ENCODE measurements around the gene CD46.
"Not testable (repeated sequence)": the region's sequence is repeated elsewhere in the genome, so short reads cannot be mapped to it uniquely, and the experiment has no call there.

GRCh38 chr1:207708004-207708403, 43.9 kb upstream of the CD46 start:
- not testable (repeated sequence) for TF ChIP-seq CTCF, POLR2AphosphoS5, POLR2A, EP300 (IDR thresholded peaks at IDR 0.05)
